NCI-H1048 (cell line): ENCODE data around the gene PRPF18.

Experiments used
- DNase-seq: peaks from one replicate; lab custom pipeline; 2025; lab: John Stamatoyannopoulos, UW

Gene PRPF18

GRCh38 chr10:13669182-13669855 is 82.6 kb downstream of the PRPF18 start:
- DNase-seq = no peak

DNA sequence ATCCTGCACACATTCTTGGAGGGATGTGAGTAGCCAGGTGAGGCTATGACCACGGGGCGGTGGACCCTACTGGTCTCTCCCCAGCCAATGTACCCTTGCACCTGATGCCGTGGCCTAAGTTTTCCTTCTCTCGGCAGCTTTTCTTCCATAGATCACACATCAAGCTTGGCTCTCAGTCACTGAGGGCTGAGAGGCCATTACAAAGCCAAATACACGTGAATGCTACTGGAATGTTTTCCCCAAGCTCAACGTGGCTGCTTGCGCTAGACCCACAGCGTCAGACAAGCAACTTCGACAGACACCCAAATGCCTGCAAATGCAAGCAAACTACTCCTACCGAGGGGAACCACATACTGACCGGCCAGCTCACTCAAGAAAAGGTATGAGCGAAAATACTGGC is 83.1 kb downstream of the PRPF18 start:
- DNase-seq = no peak

DNA sequence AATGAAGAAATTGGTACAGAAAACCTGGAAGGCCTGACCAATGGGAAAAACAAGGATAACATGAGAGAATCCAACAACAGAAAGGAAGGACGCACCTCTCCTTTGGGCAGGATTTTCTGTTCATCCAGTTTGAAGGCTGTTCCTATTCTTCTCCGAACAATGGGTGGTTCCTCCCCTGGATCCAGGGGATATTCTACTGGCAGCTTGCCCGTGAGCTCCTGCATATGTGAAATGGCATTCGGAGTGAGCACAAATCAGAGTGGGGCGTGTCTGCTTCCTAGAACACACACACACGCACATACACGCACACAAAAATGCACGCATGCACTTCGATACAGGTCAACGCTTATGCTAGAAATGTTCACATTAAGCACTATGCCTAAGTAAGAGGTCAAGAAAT is 83.5 kb downstream of the PRPF18 start:
- DNase-seq = no peak

- no peak for DNase-seq
Measured at GRCh38 chr10:13671904-13672303, 85.1 kb downstream of the PRPF18 start.

DNA sequence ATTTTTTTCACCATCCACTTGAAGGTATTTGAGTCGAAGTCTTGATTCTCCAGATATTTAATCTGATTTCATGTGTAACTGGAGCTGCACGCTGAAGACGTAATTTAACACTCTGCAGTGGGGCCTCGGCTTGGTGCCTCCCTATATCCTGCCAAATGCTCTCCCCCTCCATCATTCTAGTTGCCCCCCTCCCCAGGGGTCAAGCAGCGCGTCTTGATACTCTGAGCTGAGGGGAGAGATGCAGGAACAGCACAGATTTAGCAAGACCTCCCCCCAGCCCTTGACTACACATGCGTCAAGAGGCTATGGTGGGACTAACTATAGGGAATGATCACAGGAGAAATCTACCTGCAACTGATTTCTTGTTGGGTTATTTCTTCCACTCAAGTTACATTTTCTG is 85.8 kb downstream of the PRPF18 start:
- no peak for DNase-seq

DNA sequence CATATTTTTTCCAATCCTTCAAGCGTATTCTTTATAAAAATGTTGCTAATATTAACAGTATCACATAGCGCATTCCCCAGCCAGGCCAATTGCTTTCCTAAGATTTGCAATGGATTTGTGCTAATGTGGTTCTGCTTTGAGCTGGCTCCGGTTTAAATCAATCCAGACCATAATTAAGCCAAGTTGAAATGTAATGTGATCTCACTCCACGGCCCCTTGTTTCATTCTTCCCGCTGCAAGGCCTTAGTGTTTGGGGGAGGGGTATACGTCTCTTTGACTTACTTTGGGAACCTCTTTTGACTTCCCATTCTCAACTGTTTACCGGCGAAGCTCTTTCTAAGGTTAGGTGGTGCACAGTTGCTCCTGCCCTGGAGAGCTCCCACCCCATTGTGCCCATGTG is 86.4 kb downstream of the PRPF18 start:
- DNase-seq = no peak

DNA sequence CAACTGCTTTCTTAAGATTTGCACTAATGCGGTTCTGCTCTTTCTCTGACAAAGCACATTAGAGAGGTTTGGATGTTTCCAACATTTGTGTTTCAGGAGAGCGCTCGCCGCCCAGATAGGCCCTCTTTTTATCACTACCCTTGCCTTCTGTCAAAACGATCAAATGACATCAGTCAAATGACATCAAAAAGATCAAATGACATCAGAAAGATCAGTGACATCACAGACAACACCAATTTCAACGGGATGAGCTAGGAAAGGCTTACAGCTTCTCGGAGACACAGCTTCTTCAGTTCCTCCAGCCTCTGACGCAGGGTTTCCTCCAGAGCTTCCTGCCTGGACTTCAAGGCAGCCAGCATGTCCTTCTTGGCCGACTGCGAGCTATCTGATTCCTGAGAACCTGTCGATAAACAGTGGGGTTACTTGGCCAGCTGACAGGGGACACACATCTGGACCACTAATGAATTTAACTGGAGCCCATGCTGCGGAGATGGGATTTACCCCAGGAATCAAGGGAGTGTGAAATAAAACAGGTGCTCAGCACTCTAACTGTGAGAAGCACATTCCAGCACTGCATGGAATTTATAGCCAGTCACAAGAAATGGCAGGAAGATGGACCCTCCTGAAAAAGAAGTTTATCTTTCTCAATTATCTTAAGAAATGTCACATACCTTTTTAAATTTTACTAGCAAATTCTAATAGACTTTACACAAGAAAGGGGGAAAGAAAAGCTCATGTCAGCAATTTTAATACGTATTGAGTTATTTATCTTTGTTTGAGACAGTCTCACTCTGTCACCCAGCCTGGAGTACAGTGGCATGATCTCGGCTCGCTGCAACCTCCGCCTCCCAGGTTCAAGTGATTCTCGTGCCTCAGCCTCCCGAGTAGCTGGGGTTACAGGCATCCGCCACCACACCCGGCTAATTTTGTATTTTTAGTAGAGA is 88.2 kb downstream of the PRPF18 start:
- DNase-seq = no peak

DNA sequence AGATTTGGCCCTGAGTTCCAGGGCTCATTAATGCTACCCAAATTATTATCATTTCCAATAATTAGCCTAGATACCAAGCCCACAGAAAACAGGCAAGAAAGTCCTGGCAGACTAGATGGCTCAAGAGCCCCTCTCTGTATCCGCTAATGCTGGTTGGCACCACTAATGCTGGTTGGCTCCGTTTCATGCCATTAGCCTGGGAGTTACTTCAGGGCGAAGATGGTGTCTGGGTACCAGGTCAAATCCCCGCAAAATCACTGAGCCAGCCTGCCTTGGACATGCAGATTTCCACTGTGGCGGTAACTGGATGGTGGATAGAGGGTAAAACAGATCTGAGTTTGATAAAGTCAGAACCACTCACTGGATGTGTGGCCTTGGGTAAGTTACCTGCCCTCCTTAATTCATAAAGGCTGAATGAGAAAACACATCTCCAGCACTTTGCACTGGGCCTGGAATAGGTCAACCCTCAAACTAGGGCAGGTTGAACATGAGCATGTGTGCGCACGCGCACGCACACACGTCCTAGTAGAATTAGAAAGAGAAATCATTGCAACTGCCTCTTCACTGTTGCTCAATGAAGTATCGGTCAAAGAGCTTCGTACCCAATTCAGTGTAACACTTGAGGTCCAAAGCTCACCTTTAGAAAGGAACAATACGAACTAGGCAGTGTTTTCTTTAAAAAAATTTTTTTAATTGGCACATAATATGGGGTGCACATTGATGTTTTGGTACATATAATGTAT is 91.5 kb downstream of the PRPF18 start:
- DNase-seq = no peak
